ENCODE data around the gene PCSK6.
A peak's percentile ranks its signal among the peaks of the same experiment; 100 is the strongest.

Gene PCSK6

GRCh38 chr15:101276501-101277037 lies 212.9 kb downstream of the PCSK6 start:
- intact Hi-C loops (cut with DNase I; ENCODE audit: low total_unique reads): loop anchor here (2.0 kb wide), 1 partner anchor 18 kb away; the partner anchor contains the start of gene SNRPA1
- Histone ChIP-seq H3K4me3 (peak overlapping the region; percentile 84 to 97), H3K36me3 (peaks cover 44 to 53% (median 53%) of the 10 kb centered on the region in 3 donors), H3K9me3 (no peaks in the 10 kb centered on the region), H3K4me1 (peaks cover 0 to 23% (median 18%) of the 10 kb centered on the region in 4 donors), H3K27me3 (no peaks in the 10 kb centered on the region), H3K27ac (peak overlapping the region; percentile 84 to 92)
- TF ChIP-seq CTCF (IDR thresholded peaks at IDR 0.05): peak in 1 of 2 experiments; percentile 17
- DNase-seq: no peak

GRCh38 chr15:101275018-101275417 lies 214.5 kb downstream of the PCSK6 start:
- intact Hi-C loops (cut with DNase I; ENCODE audit: low total_unique reads): no loop called here
- TF ChIP-seq CTCF (IDR thresholded peaks at IDR 0.05): no peak
- Histone ChIP-seq H3K27ac (no peak overlapping the region), H3K4me3 (no peak overlapping the region), H3K27me3 (no peaks in the 10 kb centered on the region), H3K4me1 (peaks cover 0 to 23% (median 18%) of the 10 kb centered on the region in 4 donors), H3K9me3 (no peaks in the 10 kb centered on the region), H3K36me3 (peaks cover 48 to 53% (median 52%) of the 10 kb centered on the region in 3 donors)
- DNase-seq: no peak

DNA sequence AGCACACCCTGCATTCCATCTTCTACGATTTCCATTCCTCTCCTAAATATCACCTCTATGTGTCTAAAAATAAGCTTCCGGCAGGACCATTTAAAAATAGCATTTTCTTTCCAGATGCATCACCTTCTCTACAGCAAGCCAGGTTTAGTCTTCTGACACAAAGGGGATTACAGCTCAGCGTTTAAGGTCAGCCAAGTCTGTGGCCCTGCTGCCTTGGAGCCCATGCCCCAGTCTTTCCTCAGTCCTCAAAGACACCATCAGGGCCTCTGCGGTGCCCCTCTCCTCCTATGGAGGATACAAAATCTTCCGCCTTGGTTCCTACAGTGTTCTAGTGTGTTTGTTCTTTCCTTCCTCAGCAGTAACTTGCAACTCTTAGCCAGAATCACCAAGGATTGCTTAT lies 216.0 kb downstream of the PCSK6 start:
- peaks cover 52 to 64% (median 55%) of the 10 kb centered on the region in 3 donors for H3K36me3 ChIP-seq

GRCh38 chr15:101272584-101272983 lies 216.9 kb downstream of the PCSK6 start:
- Histone ChIP-seq H3K36me3 (peaks cover 52 to 64% (median 55%) of the 10 kb centered on the region in 3 donors), H3K27ac (no peak overlapping the region), H3K4me1 (peaks cover 0 to 19% (median 14%) of the 10 kb centered on the region in 4 donors), H3K9me3 (no peaks in the 10 kb centered on the region), H3K4me3 (no peak overlapping the region), H3K27me3 (no peaks in the 10 kb centered on the region)
- intact Hi-C loops (cut with DNase I; ENCODE audit: low total_unique reads): no loop called here
- no peak for TF ChIP-seq CTCF (IDR thresholded peaks at IDR 0.05)
- no peak for DNase-seq

More for the DNA sequence above, 216.0 kb downstream of the PCSK6 start:
- Histone ChIP-seq H3K27ac (no peak overlapping the region), H3K4me1 (peaks cover 0 to 23% (median 18%) of the 10 kb centered on the region in 4 donors), H3K4me3 (no peak overlapping the region), H3K9me3 (no peaks in the 10 kb centered on the region), H3K27me3 (no peaks in the 10 kb centered on the region)
- no peak for DNase-seq
- TF ChIP-seq CTCF (IDR thresholded peaks at IDR 0.05): no peak
- intact Hi-C loops (cut with DNase I; ENCODE audit: low total_unique reads): no loop called here

DNA sequence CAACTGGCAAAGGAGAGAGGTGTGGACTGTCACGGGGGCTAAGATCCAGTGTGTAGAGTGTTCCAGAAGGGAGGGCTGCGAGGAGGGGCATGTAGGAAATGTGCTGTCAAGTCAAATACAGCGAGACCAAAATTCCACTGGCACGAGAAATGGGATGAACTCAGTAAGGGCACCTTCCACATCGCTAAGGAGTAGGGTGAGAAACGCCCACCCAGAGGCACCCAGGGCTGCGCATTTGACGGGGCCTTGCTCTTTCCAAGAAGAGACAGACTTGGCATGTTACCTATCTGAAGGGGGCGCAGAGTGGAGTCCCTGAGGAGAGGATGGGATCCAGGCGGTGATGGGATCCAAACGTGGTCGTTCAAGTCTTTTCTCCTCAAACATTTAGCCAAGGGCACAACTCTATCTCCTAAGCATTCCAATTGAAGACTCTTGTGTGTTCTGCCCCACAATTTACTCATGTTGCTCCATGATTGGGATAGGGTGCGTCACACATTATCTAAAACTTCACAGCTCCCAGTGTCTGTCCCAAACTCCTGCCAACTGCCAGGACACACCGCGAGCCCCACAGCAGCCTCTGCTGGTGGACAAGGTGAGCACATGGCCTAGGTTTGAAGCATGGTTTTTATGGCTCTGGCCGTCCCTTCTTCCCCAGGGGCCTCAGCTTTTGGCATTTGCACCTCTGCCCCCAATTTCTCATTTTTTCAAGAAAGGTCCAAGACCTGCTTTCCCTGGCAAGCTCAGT lies 219.9 kb downstream of the PCSK6 start:
- intact Hi-C loops (cut with DNase I; ENCODE audit: low total_unique reads): no loop called here
- peaks cover 45 to 59% (median 49%) of the 10 kb centered on the region in 3 donors for H3K36me3 ChIP-seq
- H3K4me1 ChIP-seq: peaks cover 0 to 5% (median 0%) of the 10 kb centered on the region in 4 donors
- H3K27me3 ChIP-seq: no peaks in the 10 kb centered on the region
- no peaks in the 10 kb centered on the region for H3K9me3 ChIP-seq
- no peak overlapping the region for H3K4me3 ChIP-seq
- TF ChIP-seq CTCF (IDR thresholded peaks at IDR 0.05): no peak
- DNase-seq: no peak
- H3K27ac ChIP-seq: no peak overlapping the region
